Measurements from ENCODE around the gene CD84.

- TF ChIP-seq POLR2A (IDR thresholded peaks at IDR 0.05) = no peak
- no peak for TF ChIP-seq CTCF (IDR thresholded peaks at IDR 0.05)
- no peak for TF ChIP-seq POLR2AphosphoS5 (IDR thresholded peaks at IDR 0.05)
Observed at GRCh38 chr1:160520582-160520981, 58.7 kb downstream of the CD84 start.

Measured in prostate gland (tissue), 2 donors.